Endothelial cell of umbilical vein (primary cell): ENCODE measurements around the gene TUFT1. TPM values are rescaled to one million over a fixed set of nuclear protein-coding genes. Genes with fewer than 3 reads are reported as not detected.

ENCODE experiments used
- BruUV-seq: library from RNA; stranded (reverse); fragments of 400-500 nt; replicated peaks from 2 replicates; lab custom pipeline; 2021; lab: Mats Ljungman, UMichigan
- CTCF ChIA-PET: fragments of 300-600, 350-600 bp; sonication (Branson Sonifier 250); formaldehyde crosslinking; loops from one replicate; lab custom pipeline; 2021; ENCODE audit warnings: antibody characterized with exemption, inconsistent platforms; lab: Charles Lee
- POLR2A ChIA-PET: fragments of 300-600, 350-600 bp; sonication (Branson Sonifier 250); formaldehyde crosslinking; loops from one replicate; lab custom pipeline; 2021; ENCODE audit warnings: antibody characterized with exemption, inconsistent platforms; lab: Charles Lee
- DNase-seq: peaks from one replicate; pipeline ENCODE4 v3.0.0-alpha.2; 2011; ENCODE audit warnings: low read depth, low spot score
- FAIRE-seq: peaks from 2 replicates; lab custom pipeline; 2011; peaks lifted over from hg19 to GRCh38; lab: Jason Lieb, UNC
- H2AFZ ChIP-seq: 2 replicates; pipeline ENCODE4 v1.6.0; 2012; ENCODE audit warnings: low read depth, low read length, control low read depth, inconsistent platforms
- H3K27ac ChIP-seq: 2 replicates; pipeline ENCODE4 v1.5.1; 2011; ENCODE audit warnings: low read depth, mild to moderate bottlenecking, control low read depth, low read length, moderate library complexity; ENCODE audit not compliant: insufficient read depth
- H3K27me3 ChIP-seq, 2 experiments: 2 replicates each; pipeline versions ENCODE4 v1.6.0 to v1.6.1; 2011; ENCODE audit warnings: low read length in 2 of 2, mixed read lengths in 1 of 2; ENCODE audit not compliant: control insufficient read depth in 2 of 2, insufficient read depth in 2 of 2
- H3K36me3 ChIP-seq, 2 experiments: 2 replicates in 1 of 2; 3 replicates in 1 of 2; pipeline ENCODE4 v1.5.1; 2011; ENCODE audit warnings: low read length in 2 of 2, mild to moderate bottlenecking in 1 of 2, moderate library complexity in 1 of 2; ENCODE audit not compliant: control insufficient read depth in 2 of 2, insufficient read depth in 2 of 2; ENCODE audit errors: extremely low read depth in 1 of 2
- H3K4me1 ChIP-seq: 3 replicates; pipeline ENCODE4 v1.5.1; 2011; ENCODE audit warnings: mild to moderate bottlenecking, low read length; ENCODE audit not compliant: control insufficient read depth, insufficient read depth; ENCODE audit errors: extremely low read depth
- H3K4me2 ChIP-seq: 2 replicates; pipeline ENCODE4 v1.6.1; 2011; ENCODE audit warnings: low read length, control low read depth, mixed read lengths; ENCODE audit not compliant: insufficient read depth
- H3K4me3 ChIP-seq, 3 experiments: fragments of 200-600 bp in 1 of 3; sonication (generic), shearing (Covaris generic) in 1 of 3; replicated peaks in 1 of 3; 2 replicates each; pipeline ENCODE4 v1.5.1; 2011 to 2016; ENCODE audit warnings: control low read depth in 3 of 3, low read length in 3 of 3, mild to moderate bottlenecking in 2 of 3, inconsistent platforms in 1 of 3, low read depth in 1 of 3, moderate library complexity in 1 of 3; ENCODE audit not compliant: insufficient read depth in 1 of 3
- H3K79me2 ChIP-seq: 2 replicates; pipeline ENCODE4 v1.6.0; 2012; ENCODE audit warnings: low read length, inconsistent platforms; ENCODE audit not compliant: control insufficient read depth, insufficient read depth
- H3K9ac ChIP-seq: replicated peaks from 2 replicates; pipeline ENCODE3; 2011; ENCODE audit warnings: low read length, control low read depth; ENCODE audit not compliant: insufficient read depth; ENCODE audit errors: extremely low read depth
- H3K9me1 ChIP-seq: replicated peaks from 3 replicates; pipeline ENCODE4 v1.6.0; 2011; ENCODE audit warnings: mild to moderate bottlenecking, low read length; ENCODE audit not compliant: control insufficient read depth, insufficient read depth; ENCODE audit errors: extremely low read depth
- H3K9me3 ChIP-seq: replicated peaks from 2 replicates; pipeline ENCODE4 v1.5.1; 2012; ENCODE audit warnings: low read length, inconsistent platforms; ENCODE audit not compliant: control insufficient read depth, insufficient read depth
- H4K20me1 ChIP-seq: replicated peaks from 2 replicates; pipeline ENCODE3; 2011; ENCODE audit warnings: mild to moderate bottlenecking, low read length; ENCODE audit not compliant: control insufficient read depth, insufficient read depth; ENCODE audit errors: extremely low read depth
- EZH2 ChIP-seq: IDR thresholded peaks from 2 replicates; pipeline ENCODE4 v1.6.1; 2012; ENCODE audit warnings: borderline replicate concordance, low read depth, mild to moderate bottlenecking, moderate library complexity, low read length, inconsistent platforms; ENCODE audit not compliant: severe bottlenecking
- FOS ChIP-seq: IDR thresholded peaks from 2 replicates; pipeline ENCODE4 v1.6.1; 2011; ENCODE audit warnings: mild to moderate bottlenecking, low read length, moderate library complexity, borderline replicate concordance; ENCODE audit not compliant: insufficient read depth
- MAX ChIP-seq: IDR thresholded peaks from 2 replicates; pipeline ENCODE4 v1.6.1; 2011; ENCODE audit not compliant: insufficient read depth, insufficient read length
- POLR2A ChIP-seq: IDR thresholded peaks from 2 replicates; pipeline ENCODE4 v1.6.1; 2012; ENCODE audit warnings: low read depth, mild to moderate bottlenecking, control low read depth, low read length
- POLR2AphosphoS5 ChIP-seq: IDR thresholded peaks from 2 replicates; pipeline ENCODE4 v1.6.1; 2012; ENCODE audit warnings: low read depth, mild to moderate bottlenecking, control low read depth, low read length, moderate library complexity; ENCODE audit not compliant: insufficient read depth
- dilution Hi-C: fragments of 300-500 bp; cut with MboI; formaldehyde crosslinking; loops from one replicate; pipeline ENCODE4 v1.15.0; 2019; ENCODE audit warnings: low sequenced_read_pairs; ENCODE audit not compliant: extremely low pct_ligation_motif_present
- intact Hi-C: fragments of 100-400 bp; cut with micrococcal nuclease; formaldehyde crosslinking; loops from one replicate; pipeline ENCODE4 v1.10.0; 2022
- polyA plus RNA-seq, 4 experiments: library from polyadenylated mRNA; depleted of rRNA in 3 of 4; stranded (reverse) in 3 of 4; unstranded in 1 of 4; fragments of >200 nt; gene quantifications; 2 replicates each; pipeline versions ENCODE4 v1.2.1 to v1.2.3, GENCODE V29; 2011 to 2012; ENCODE audit warnings: missing spikeins in 1 of 4
- total RNA-seq: library from RNA; stranded (reverse); gene quantifications from 2 replicates; pipeline ENCODE4 v1.2.3, GENCODE V29; 2021
- TF ChIP-seq, protein P1 (sequence below), 2 donors: IDR thresholded peaks; 1 replicate in 1 of 2; 2 replicates in 1 of 2; pipeline ENCODE4 v1.5.1; 2011; ENCODE audit warnings: low read length in 2 of 2, mild to moderate bottlenecking in 2 of 2, moderate library complexity in 2 of 2, control low read depth in 1 of 2, inconsistent platforms in 1 of 2, low read depth in 1 of 2; ENCODE audit not compliant: insufficient read depth in 1 of 2; ENCODE audit errors: extremely low read depth in 1 of 2

The TUFT1 gene
- total and polyA plus RNA-seq, 2 donors (not counting 3 experiments of a cell fraction or from before 2014, with no cell fraction given), result 4.3 to 5.1 TPM

DNA sequence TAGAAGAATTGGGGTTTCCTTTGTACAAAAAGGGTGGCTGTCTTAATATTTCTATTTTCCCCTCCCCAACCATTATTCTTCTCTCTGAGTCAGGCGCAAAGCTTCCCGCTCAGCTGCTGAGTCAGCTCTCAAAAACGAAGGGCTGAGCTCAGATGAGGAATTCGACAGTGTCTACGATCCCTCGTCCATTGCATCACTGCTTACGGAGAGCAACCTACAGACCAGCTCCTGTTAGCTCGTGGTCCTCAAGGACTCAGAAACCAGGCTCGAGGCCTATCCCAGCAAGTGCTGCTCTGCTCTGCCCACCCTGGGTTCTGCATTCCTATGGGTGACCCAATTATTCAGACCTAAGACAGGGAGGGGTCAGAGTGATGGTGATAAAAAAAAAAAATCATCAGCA lies 3.0 kb upstream of the TUFT1 start:
- Histone ChIP-seq H3K79me2 (no peaks in the 10 kb centered on the region), H3K9me1 (no peaks in the 10 kb centered on the region), H3K4me1 (peaks cover 11% of the 10 kb centered on the region), H3K4me3 (no peak overlapping the region), H2AFZ (no peak overlapping the region), H4K20me1 (no peaks in the 10 kb centered on the region), H3K36me3 (no peaks in the 10 kb centered on the region), H3K9ac (no peak overlapping the region), H3K9me3 (no peaks in the 10 kb centered on the region), H3K27me3 (no peaks in the 10 kb centered on the region), H3K27ac (no peak overlapping the region), H3K4me2 (no peak overlapping the region)
- DNase-seq, result no peak
- ChIA-PET POLR2A (no interaction called here), CTCF (interaction anchor here (0.6 to 1.4 kb wide), 6 partner anchors 14 to 465 kb away, joined by 3 to 4 read pairs (median 3); no protein-coding TSS in a partner anchor)
- TF ChIP-seq EZH2 (no peak), POLR2A (no peak), FOS (no peak), POLR2AphosphoS5 (no peak), MAX (no peak)
- TF ChIP-seq, protein P1, sequence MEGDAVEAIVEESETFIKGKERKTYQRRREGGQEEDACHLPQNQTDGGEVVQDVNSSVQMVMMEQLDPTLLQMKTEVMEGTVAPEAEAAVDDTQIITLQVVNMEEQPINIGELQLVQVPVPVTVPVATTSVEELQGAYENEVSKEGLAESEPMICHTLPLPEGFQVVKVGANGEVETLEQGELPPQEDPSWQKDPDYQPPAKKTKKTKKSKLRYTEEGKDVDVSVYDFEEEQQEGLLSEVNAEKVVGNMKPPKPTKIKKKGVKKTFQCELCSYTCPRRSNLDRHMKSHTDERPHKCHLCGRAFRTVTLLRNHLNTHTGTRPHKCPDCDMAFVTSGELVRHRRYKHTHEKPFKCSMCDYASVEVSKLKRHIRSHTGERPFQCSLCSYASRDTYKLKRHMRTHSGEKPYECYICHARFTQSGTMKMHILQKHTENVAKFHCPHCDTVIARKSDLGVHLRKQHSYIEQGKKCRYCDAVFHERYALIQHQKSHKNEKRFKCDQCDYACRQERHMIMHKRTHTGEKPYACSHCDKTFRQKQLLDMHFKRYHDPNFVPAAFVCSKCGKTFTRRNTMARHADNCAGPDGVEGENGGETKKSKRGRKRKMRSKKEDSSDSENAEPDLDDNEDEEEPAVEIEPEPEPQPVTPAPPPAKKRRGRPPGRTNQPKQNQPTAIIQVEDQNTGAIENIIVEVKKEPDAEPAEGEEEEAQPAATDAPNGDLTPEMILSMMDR (IDR thresholded peaks at IDR 0.05; ENCODE audit: extremely low read depth in 1 of 2, insufficient read depth in 1 of 2, low read depth in 1 of 2, low read length in 2 of 2), result no peak
- FAIRE-seq, result no peak
- intact Hi-C loops (loop anchor here (10.0 kb wide), 1 partner anchor 478 kb away; no protein-coding TSS in a partner anchor), dilution Hi-C loops (no loop called here)
- no TSS peak for BruUV-seq
